ENCODE results near the gene QRICH1.

DNA sequence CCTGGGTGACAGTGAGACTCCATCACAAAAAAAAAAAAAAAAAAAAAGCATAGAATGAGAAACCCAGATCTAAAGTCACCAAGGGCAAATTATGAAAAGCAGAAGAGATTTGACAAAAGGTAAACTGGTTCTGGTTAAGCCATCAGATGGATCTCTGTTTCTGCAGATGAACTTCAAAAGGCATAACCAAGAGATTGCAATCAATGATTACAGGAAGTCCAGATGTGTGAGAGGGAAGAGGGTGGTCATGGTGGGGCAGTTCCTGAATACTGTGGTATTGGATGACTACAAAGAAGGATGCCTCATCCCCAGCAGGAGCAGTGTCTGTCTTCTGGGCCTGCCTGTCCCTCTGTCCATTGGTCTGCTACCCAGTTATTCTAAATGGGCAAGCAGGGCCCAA, 100.0 kb downstream of the QRICH1 start:
- TF ChIP-seq, protein P1, sequence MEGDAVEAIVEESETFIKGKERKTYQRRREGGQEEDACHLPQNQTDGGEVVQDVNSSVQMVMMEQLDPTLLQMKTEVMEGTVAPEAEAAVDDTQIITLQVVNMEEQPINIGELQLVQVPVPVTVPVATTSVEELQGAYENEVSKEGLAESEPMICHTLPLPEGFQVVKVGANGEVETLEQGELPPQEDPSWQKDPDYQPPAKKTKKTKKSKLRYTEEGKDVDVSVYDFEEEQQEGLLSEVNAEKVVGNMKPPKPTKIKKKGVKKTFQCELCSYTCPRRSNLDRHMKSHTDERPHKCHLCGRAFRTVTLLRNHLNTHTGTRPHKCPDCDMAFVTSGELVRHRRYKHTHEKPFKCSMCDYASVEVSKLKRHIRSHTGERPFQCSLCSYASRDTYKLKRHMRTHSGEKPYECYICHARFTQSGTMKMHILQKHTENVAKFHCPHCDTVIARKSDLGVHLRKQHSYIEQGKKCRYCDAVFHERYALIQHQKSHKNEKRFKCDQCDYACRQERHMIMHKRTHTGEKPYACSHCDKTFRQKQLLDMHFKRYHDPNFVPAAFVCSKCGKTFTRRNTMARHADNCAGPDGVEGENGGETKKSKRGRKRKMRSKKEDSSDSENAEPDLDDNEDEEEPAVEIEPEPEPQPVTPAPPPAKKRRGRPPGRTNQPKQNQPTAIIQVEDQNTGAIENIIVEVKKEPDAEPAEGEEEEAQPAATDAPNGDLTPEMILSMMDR (conservative IDR thresholded peaks at IDR 0.05 in 1 of 2, IDR thresholded peaks at IDR 0.05 in 1 of 2; ENCODE audit: low read depth in 1 of 2, low read length in 2 of 2), result no peak
- TF ChIP-seq EZH2 (IDR thresholded peaks at IDR 0.05; ENCODE audit: low read length, missing control alignments), result no peak
